HepG2 (cell line): ENCODE measurements around the gene PDGFRB. TPM values are rescaled to one million over a fixed set of nuclear protein-coding genes. Genes with fewer than 3 reads are reported as not detected.

Source experiments
- ATAC-seq: fragments of 200-7000 bp; cut with Tn5 transposase; 3 replicates; pipeline ENCODE4 v1.9.1; 2020; ENCODE audit warnings: mild to moderate bottlenecking, moderate library complexity
- BruUV-seq: library from RNA; stranded (reverse); fragments of 400-500 nt; replicated peaks from 2 replicates; lab custom pipeline; 2021; lab: Mats Ljungman, UMichigan
- CTCF ChIA-PET: fragments of 300-600 bp; formaldehyde crosslinking; extraction: SDS; loops from one replicate; lab custom pipeline; 2021; ENCODE audit warnings: low total read pairs, inconsistent platforms, low intra/inter-chr PET ratio; lab: Yijun Ruan, JAX
- POLR2A ChIA-PET: fragments of 350-600 bp; sonication (Branson Sonifier 250); formaldehyde crosslinking; loops from one replicate; lab custom pipeline; 2020; ENCODE audit warnings: antibody characterized with exemption, inconsistent platforms; lab: Yijun Ruan, JAX
- DNase-seq: peaks from one replicate; pipeline ENCODE4 v3.0.0-alpha.2; 2015; ENCODE audit warnings: low spot score
- FAIRE-seq: peaks from 3 replicates; lab custom pipeline; 2011; peaks lifted over from hg19 to GRCh38; lab: Jason Lieb, UNC
- H2AFZ ChIP-seq: one replicate; pipeline ENCODE4 v1.6.1; 2011; ENCODE audit warnings: low read length, inconsistent platforms
- H3K27ac ChIP-seq: fragments of 300-600 bp; 3 replicates; pipeline ENCODE4 v1.8.0; 2011; ENCODE audit warnings: mixed run types, mild to moderate bottlenecking, mixed read lengths, low read length, inconsistent platforms; ENCODE audit not compliant: insufficient read depth; ENCODE audit errors: extremely low read length
- H3K27me3 ChIP-seq, 2 experiments: fragments of 200-600 bp in 1 of 2; 2 replicates in 1 of 2; 3 replicates in 1 of 2; pipeline versions ENCODE4 v1.6.0 to v1.8.0; 2011; ENCODE audit warnings: low read length in 2 of 2, mild to moderate bottlenecking in 2 of 2, moderate library complexity in 2 of 2, inconsistent platforms in 1 of 2; ENCODE audit not compliant: insufficient read depth in 2 of 2, control insufficient read depth in 1 of 2
- H3K36me3 ChIP-seq, 2 experiments: fragments of 200-600 bp in 1 of 2; replicated peaks in 1 of 2; 2 replicates in 1 of 2; 3 replicates in 1 of 2; pipeline versions ENCODE4 v1.5.1 to v1.8.0; 2011; ENCODE audit warnings: low read length in 2 of 2, inconsistent platforms in 1 of 2; ENCODE audit not compliant: insufficient read depth in 2 of 2, control insufficient read depth in 1 of 2
- H3K4me1 ChIP-seq: 2 replicates; pipeline ENCODE4 v1.5.1; 2012; ENCODE audit warnings: low read length, inconsistent platforms; ENCODE audit not compliant: insufficient read depth
- H3K4me2 ChIP-seq: 2 replicates; pipeline ENCODE4 v1.6.0; 2011; ENCODE audit warnings: low read depth, low read length, inconsistent platforms
- H3K4me3 ChIP-seq, 3 experiments: fragments of 200-600 bp in 1 of 3; sonication (generic), shearing (Covaris generic) in 1 of 3; replicated peaks in 1 of 3; 2 replicates each; pipeline ENCODE4 v1.5.1; 2011 to 2016; ENCODE audit warnings: low read length in 3 of 3, inconsistent platforms in 2 of 3, low read depth in 2 of 3, mild to moderate bottlenecking in 2 of 3, control low read depth in 1 of 3, mixed read lengths in 1 of 3; ENCODE audit not compliant: insufficient read depth in 1 of 3
- H3K79me2 ChIP-seq: one replicate; pipeline ENCODE4 v1.6.1; 2011; ENCODE audit warnings: low read length, inconsistent platforms; ENCODE audit not compliant: insufficient read depth
- H3K9ac ChIP-seq: 2 replicates; pipeline ENCODE4 v1.6.0; 2011; ENCODE audit warnings: mild to moderate bottlenecking, low read depth, low read length, inconsistent platforms; ENCODE audit not compliant: insufficient read depth
- H3K9me3 ChIP-seq: 2 replicates; pipeline ENCODE4 v1.5.1; 2012; ENCODE audit warnings: mild to moderate bottlenecking, low read length
- H4K20me1 ChIP-seq: 2 replicates; pipeline ENCODE4 v1.6.0; 2011; ENCODE audit warnings: inconsistent platforms, mild to moderate bottlenecking, low read length, moderate library complexity; ENCODE audit not compliant: insufficient read depth
- CBX2 ChIP-seq, 2 experiments: fragments of 200-600 bp in 1 of 2; sonication (generic); formaldehyde crosslinking in 1 of 2; IDR thresholded peaks; 2 replicates each; pipeline versions ENCODE4 v1.7.0 to v1.8.1; 2018 to 2022; ENCODE audit warnings: low read depth in 2 of 2, low read length in 1 of 2, mild to moderate bottlenecking in 1 of 2, missing genetic modification reagents in 1 of 2
- ELF1 ChIP-seq: sonication (generic); formaldehyde crosslinking; IDR thresholded peaks from 2 replicates; pipeline ENCODE4 v1.4.0; 2020; ENCODE audit warnings: missing genetic modification reagents
- GATAD1 ChIP-seq: IDR thresholded peaks from 2 replicates; pipeline ENCODE4 v1.6.1; 2016; ENCODE audit warnings: missing genetic modification reagents, missing compliant biosample characterization
- GTF2F1 ChIP-seq: fragments of 150-350 bp; IDR thresholded peaks from 2 replicates; pipeline ENCODE4 v1.6.1; 2014; ENCODE audit warnings: low read length
- RBM39 ChIP-seq: fragments of 200-400 bp; formaldehyde crosslinking; IDR thresholded peaks from one replicate; pipeline ENCODE4 v1.6.1; 2018; ENCODE audit warnings: antibody characterized with exemption, mild to moderate bottlenecking, low read depth, low read length; ENCODE audit not compliant: poor library complexity, severe bottlenecking
- SOX5 ChIP-seq: IDR thresholded peaks from 2 replicates; pipeline ENCODE4 v1.6.1; 2016; ENCODE audit warnings: borderline replicate concordance
- SP2 ChIP-seq: sonication (generic); formaldehyde crosslinking; IDR thresholded peaks from 2 replicates; pipeline ENCODE4 v1.5.1; 2020; ENCODE audit warnings: mild to moderate bottlenecking, missing genetic modification reagents
- SRY ChIP-seq: sonication (generic); formaldehyde crosslinking; IDR thresholded peaks from 2 replicates; pipeline ENCODE4 v1.8.0; 2022; ENCODE audit warnings: mild to moderate bottlenecking, missing genetic modification reagents
- ZNF33A ChIP-seq: sonication (generic); formaldehyde crosslinking; IDR thresholded peaks from 2 replicates; pipeline ENCODE4 v1.5.1; 2020; ENCODE audit warnings: missing genetic modification reagents, mild to moderate bottlenecking, moderate library complexity, borderline replicate concordance
- ZNF607 ChIP-seq: sonication (generic); formaldehyde crosslinking; IDR thresholded peaks from 2 replicates; pipeline ENCODE4 v1.5.1; 2020; ENCODE audit warnings: missing genetic modification reagents, mild to moderate bottlenecking, borderline replicate concordance
- WGBS: methylation state at CpG from one replicate; pipeline ENCODE4 v1.1.6; 2017; ENCODE audit warnings: low lambda C conversion rate; 5-methylcytosine and 5-hydroxymethylcytosine counted together
- in situ Hi-C: cut with HindIII; loops from 2 replicates; pipeline ENCODE4 v1.10.0; 2017; ENCODE audit warnings: low pct_unique_long_range_greater_than_20kb; ENCODE audit not compliant: extremely low pct_ligation_motif_present
- intact Hi-C: fragments of 100-400 bp; cut with micrococcal nuclease; formaldehyde crosslinking; loops from one replicate; pipeline ENCODE4 v1.10.0; 2022; ENCODE audit not compliant: unreplicated experiment
- polyA plus RNA-seq, 8 experiments: library from polyadenylated mRNA; depleted of rRNA in 3 of 8; stranded (reverse) in 7 of 8; unstranded in 1 of 8; fragments of >200 nt; fragmentation: Illumina TruSeq in 4 of 8; extraction: Trizol in 4 of 8; gene quantifications; 2 replicates each; pipeline versions ENCODE4 v1.2.1 to v1.2.3, GENCODE V29; 2011 to 2016; ENCODE audit warnings: low read depth in 4 of 8, missing spikeins in 1 of 8, mixed read lengths in 1 of 8; ENCODE audit not compliant: insufficient read depth in 1 of 8
- total RNA-seq, 5 experiments: library from RNA; depleted of rRNA; stranded (reverse); fragments of >200 nt; fragmentation: Illumina TruSeq; extraction: Trizol; gene quantifications; 2 replicates each; pipeline ENCODE4 v1.2.3, GENCODE V29; 2016; ENCODE audit warnings: low read depth in 1 of 5
- TF ChIP-seq, protein P1 (sequence below): sonication (generic); formaldehyde crosslinking; IDR thresholded peaks from 2 replicates; pipeline ENCODE4 v1.4.0; 2020; ENCODE audit warnings: mild to moderate bottlenecking, missing genetic modification reagents
- TF ChIP-seq, protein P2 (sequence below): sonication (generic); formaldehyde crosslinking; IDR thresholded peaks from 2 replicates; pipeline ENCODE4 v1.5.1; 2020; ENCODE audit warnings: missing genetic modification reagents, mild to moderate bottlenecking, borderline replicate concordance

PDGFRB gene
- total and polyA plus RNA-seq, 2 of the 13 experiments (the other 11 are each of a cell fraction or from before 2014, with no cell fraction given): 4.0 to 21.0 TPM

- no peak overlapping the region for H3K9ac ChIP-seq
- no peaks in the 10 kb centered on the region for H3K9me3 ChIP-seq
- peaks cover 2 to 30% of the 10 kb centered on the region in 2 experiments; a peak in 3 of 5 replicates for H3K27me3 ChIP-seq
- WGBS: 57% methylated on average over 3 of the region's 3 CpGs
- BruUV-seq: no TSS peak
- no peak for TF ChIP-seq GTF2F1
- no peak for TF ChIP-seq CBX2 (IDR thresholded peaks at IDR 0.05; ENCODE audit: low read depth, low read length)
- no peak for TF ChIP-seq CBX2 (CRISPR knock-in tag; IDR thresholded peaks at IDR 0.05; ENCODE audit: low read depth)
- no peak for TF ChIP-seq ZNF607
- no peak for TF ChIP-seq SP2 (CRISPR knock-in tag)
- TF ChIP-seq GATAD1 (CRISPR knock-in tag): no peak
- TF ChIP-seq, protein P1, sequence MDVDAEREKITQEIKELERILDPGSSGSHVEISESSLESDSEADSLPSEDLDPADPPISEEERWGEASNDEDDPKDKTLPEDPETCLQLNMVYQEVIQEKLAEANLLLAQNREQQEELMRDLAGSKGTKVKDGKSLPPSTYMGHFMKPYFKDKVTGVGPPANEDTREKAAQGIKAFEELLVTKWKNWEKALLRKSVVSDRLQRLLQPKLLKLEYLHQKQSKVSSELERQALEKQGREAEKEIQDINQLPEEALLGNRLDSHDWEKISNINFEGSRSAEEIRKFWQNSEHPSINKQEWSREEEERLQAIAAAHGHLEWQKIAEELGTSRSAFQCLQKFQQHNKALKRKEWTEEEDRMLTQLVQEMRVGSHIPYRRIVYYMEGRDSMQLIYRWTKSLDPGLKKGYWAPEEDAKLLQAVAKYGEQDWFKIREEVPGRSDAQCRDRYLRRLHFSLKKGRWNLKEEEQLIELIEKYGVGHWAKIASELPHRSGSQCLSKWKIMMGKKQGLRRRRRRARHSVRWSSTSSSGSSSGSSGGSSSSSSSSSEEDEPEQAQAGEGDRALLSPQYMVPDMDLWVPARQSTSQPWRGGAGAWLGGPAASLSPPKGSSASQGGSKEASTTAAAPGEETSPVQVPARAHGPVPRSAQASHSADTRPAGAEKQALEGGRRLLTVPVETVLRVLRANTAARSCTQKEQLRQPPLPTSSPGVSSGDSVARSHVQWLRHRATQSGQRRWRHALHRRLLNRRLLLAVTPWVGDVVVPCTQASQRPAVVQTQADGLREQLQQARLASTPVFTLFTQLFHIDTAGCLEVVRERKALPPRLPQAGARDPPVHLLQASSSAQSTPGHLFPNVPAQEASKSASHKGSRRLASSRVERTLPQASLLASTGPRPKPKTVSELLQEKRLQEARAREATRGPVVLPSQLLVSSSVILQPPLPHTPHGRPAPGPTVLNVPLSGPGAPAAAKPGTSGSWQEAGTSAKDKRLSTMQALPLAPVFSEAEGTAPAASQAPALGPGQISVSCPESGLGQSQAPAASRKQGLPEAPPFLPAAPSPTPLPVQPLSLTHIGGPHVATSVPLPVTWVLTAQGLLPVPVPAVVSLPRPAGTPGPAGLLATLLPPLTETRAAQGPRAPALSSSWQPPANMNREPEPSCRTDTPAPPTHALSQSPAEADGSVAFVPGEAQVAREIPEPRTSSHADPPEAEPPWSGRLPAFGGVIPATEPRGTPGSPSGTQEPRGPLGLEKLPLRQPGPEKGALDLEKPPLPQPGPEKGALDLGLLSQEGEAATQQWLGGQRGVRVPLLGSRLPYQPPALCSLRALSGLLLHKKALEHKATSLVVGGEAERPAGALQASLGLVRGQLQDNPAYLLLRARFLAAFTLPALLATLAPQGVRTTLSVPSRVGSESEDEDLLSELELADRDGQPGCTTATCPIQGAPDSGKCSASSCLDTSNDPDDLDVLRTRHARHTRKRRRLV: no peak
- no peak for TF ChIP-seq SRY (CRISPR knock-in tag)
- no peak for TF ChIP-seq ZNF33A
- no peak for TF ChIP-seq RBM39
- TF ChIP-seq, protein P2, sequence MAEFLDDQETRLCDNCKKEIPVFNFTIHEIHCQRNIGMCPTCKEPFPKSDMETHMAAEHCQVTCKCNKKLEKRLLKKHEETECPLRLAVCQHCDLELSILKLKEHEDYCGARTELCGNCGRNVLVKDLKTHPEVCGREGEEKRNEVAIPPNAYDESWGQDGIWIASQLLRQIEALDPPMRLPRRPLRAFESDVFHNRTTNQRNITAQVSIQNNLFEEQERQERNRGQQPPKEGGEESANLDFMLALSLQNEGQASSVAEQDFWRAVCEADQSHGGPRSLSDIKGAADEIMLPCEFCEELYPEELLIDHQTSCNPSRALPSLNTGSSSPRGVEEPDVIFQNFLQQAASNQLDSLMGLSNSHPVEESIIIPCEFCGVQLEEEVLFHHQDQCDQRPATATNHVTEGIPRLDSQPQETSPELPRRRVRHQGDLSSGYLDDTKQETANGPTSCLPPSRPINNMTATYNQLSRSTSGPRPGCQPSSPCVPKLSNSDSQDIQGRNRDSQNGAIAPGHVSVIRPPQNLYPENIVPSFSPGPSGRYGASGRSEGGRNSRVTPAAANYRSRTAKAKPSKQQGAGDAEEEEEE (CRISPR knock-in tag): no peak
- no peak for TF ChIP-seq ELF1 (CRISPR knock-in tag)
- no peak for TF ChIP-seq SOX5 (CRISPR knock-in tag)
- TF ChIP-seq, all 625 proteins: peak for 0
- H2AFZ ChIP-seq: no peak overlapping the region
- H3K79me2 ChIP-seq: no peaks in the 10 kb centered on the region
- ChIA-PET POLR2A (interaction anchor here (2.0 to 2.7 kb wide), 2 partner anchors 14 to 19 kb away, joined by 7 to 12 read pairs; no protein-coding TSS in a partner anchor), CTCF (no interaction called here)
- no peak overlapping the region for H3K4me2 ChIP-seq
- H3K36me3 ChIP-seq: no peaks in the 10 kb centered on the region
- no peak for ATAC-seq
- no peak for FAIRE-seq
- no peak for DNase-seq
- no peaks in the 10 kb centered on the region for H4K20me1 ChIP-seq
- H3K4me1 ChIP-seq: peaks cover 86% of the 10 kb centered on the region
- intact Hi-C loops (no loop called here), in situ Hi-C loops (no loop called here)
- no peak overlapping the region for H3K27ac ChIP-seq
- no peak overlapping the region for H3K4me3 ChIP-seq
These were observed 1.5 kb upstream of the PDGFRB start for GRCh38 chr5:150157168-150157567.
